NCI-H128 (cell line): ENCODE data around the gene ISCU.
"Not testable (repeated sequence)": the region's sequence is repeated elsewhere in the genome, so short reads cannot be mapped to it uniquely, and the experiment has no call there.

Source experiments
- DNase-seq: peaks from one replicate; lab custom pipeline; 2025; ENCODE audit not compliant: unreplicated experiment; lab: John Stamatoyannopoulos, UW

The ISCU gene

DNA sequence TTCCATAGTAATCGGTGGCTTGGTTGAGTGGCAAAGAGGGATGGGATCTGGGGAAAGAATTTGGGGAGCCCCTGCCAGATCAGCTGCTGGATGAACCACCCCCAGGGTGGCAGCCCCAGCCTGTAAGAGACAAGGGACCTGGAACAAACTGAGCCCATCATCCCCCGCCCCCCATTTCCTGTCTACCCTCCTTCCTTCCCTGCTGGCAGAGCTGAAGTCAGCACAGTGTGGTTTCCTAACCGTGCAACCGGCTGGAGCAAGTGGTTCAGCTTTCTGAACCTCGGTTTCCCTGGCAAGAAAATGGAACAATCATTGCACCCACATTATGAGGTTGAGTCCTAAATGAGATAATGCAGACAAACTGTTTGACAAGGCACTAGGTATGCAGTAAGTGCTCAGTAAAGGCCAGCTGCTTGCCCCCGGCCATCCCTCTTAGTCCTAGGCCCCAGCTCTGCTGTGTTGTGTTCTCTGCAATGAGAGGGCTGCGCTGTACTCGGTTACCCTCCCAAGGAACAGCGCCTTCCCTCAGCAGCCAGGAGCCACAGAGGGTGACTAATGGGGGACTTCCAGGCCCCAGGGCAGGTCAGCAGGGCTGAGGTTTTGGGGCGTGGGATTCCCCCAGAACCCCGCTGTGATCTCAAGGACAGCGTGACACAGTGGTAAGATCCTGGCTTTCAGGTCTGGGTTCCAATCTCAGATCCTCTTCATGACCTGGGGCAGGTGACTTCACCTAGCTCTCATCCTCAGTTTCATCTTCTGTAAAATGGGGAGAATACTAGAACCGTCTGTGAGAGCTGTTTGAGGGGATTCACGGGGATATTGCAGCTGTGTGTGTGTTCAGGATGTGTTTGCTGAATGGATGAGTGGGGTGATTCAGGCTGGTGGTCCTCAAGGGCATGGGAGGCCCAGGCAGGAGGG, 54.8 kb downstream of the ISCU start:
- no peak for DNase-seq

DNA sequence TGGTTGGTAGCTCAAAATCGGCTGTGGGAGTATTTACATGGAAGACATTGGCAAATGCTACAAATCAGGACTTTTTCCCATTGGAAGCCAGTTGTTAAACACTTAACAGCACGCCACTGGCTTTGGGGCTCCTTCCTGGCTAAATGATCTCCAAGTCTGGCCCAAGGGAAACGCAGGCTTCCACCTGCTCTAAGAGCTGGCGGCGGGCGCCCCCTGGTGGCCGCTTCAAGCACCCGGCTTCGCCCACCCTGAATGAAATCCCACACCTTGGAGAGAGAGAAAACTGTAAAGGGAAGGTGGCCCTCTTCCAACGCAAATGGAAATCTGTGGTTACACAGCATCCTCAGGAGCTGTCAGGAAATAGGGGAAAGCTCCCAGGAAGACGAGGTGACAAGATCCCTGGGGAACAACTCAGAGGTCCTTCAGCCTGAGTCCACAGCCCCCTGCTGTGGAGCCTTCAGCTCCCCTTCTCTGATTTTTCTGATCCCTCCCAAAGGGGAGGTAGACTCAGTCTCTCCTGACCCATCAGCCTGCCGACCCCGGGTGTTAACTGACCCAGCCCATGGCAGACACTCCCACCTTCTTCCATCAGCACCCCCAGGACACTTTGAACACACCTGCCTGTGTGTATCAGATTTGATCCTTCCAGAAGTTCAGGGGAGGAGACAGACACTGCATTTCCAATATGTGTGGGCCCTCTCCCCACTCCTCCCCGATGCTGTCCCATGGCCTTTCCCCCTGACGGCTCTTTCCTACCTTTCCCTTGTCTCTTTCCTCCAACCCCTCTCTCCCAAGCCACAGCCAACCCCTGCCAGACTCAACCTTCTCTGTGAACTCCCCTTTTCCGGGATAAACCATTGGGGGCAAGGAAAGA, 55.9 kb downstream of the ISCU start:
- DNase-seq = peak; percentile 55

DNA sequence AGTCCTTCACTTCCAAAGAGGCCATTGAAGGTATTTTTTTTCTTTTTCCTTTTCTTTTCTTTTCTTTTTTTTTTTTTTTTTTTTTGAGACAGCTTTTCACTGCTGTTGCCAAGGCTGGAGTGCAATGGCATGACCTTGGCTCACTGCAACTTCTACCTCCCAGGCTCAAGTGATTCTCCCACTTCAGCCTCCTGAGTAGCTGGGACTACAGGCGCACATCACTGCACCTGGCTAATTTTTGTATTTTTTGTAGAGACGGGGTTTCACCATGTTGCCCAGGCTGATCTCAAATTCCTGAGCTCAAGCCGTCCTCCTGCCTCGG, 56.5 kb downstream of the ISCU start:
- DNase-seq = not testable (repeated sequence)
